Fibroblast of mammary gland (primary cell): ENCODE data around the gene ARX.

ENCODE experiments used
- DNase-seq: peaks from one replicate; pipeline ENCODE4 v3.0.0-alpha.2; 2010; ENCODE audit warnings: low read depth
- H3K4me3 ChIP-seq: 2 replicates; pipeline ENCODE4 v1.5.1; 2011; ENCODE audit warnings: low read depth, mild to moderate bottlenecking, low read length, moderate library complexity; ENCODE audit not compliant: control insufficient read depth
- CTCF ChIP-seq: conservative IDR thresholded peaks from 2 replicates; pipeline ENCODE4 v1.5.1; 2011; ENCODE audit warnings: low read depth, low read length, inconsistent platforms; ENCODE audit not compliant: control insufficient read depth, insufficient read depth

The ARX gene

DNA sequence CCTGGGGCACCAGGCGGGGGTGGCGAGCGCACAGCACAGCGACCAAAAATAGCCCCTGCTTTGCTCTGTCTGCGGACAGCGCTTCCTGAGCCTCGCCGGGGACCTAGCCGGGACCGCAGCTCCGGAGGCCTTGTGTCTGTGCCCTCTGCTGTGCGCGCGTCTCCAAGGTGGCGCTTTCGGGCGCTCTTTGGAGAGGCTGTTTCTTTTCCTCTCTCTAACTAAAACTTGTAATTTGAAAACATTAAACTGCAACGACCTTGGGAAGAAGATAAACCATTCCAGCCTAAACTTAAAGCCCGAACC is 3.4 kb downstream of the ARX start:
- DNase-seq: no peak
- TF ChIP-seq CTCF: no peak
- no peak overlapping the region for H3K4me3 ChIP-seq

GRCh38 chrX:25011589-25012432 is 4.0 kb downstream of the ARX start:
- H3K4me3 ChIP-seq: no peak overlapping the region
- no peak for TF ChIP-seq CTCF
- no peak for DNase-seq

- no peak overlapping the region for H3K4me3 ChIP-seq
- DNase-seq: no peak
- TF ChIP-seq CTCF: no peak
These were observed 4.8 kb downstream of the ARX start for GRCh38 chrX:25010784-25011588.

GRCh38 chrX:25009407-25009806 is 6.4 kb downstream of the ARX start:
- H3K4me3 ChIP-seq: no peak overlapping the region
- no peak for DNase-seq
- no peak for TF ChIP-seq CTCF

- no peak for DNase-seq
- H3K4me3 ChIP-seq: no peak overlapping the region
- no peak for TF ChIP-seq CTCF
These were observed 8.4 kb downstream of the ARX start for GRCh38 chrX:25007059-25008053.

DNA sequence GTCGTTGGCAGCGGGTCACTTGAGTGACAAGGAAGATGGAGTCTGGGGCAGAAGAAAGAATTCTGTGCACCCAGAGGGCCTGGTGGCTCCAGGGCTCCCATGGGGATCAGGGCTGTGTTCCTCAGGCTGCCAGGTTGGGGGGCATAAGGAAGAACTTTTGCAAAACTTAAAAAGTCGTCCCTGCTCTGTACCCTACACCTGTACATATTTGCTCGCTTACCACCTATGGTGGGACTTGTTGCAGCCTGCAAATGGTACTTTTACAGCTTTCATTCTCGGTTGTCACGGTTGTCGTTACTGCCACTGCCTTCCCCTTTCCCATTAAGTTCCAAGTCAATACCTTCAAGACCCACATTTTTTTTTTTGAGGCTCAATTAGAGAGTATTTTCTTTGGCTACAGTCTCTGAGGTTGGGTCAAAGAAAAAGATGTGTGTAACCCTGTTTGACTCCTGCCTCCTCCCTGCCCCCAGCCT is 9.1 kb downstream of the ARX start:
- TF ChIP-seq CTCF: no peak
- H3K4me3 ChIP-seq: no peak overlapping the region
- DNase-seq: no peak
